ENCODE measurements around the gene ERO1B. TPM values are rescaled to one million over a fixed set of nuclear protein-coding genes. Genes with fewer than 3 reads are reported as not detected.

Gene ERO1B
- polyA plus RNA-seq, 1 experiment, result 0.74 TPM

DNA sequence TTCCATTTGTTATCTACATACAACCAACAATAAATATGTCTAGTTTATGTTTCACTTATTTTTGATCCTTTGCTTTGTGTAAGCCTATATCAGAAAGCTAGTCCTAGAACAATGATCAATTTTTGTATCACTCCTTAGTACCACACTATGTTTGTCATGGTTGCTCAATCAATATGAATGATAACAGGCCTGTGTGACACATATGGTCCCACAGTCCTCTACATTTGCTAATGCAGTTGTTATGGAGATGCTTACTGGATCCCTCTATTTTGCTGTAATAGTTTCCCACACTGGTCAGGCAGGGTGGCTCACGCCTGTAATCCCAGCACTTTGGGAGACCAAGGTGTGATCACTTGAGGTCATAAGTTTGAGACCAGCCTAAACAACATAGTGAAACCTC lies 59.1 kb downstream of the ERO1B start:
- no peaks in the 10 kb centered on the region for H3K36me3 ChIP-seq (ENCODE audit: control insufficient read depth, insufficient read depth, low read length)
- ChIA-PET CTCF (no interaction called here), POLR2A (no interaction called here)
- H3K27me3 ChIP-seq (ENCODE audit: control insufficient read depth, insufficient read depth, low read length), result no peaks in the 10 kb centered on the region
- TF ChIP-seq, protein P1, sequence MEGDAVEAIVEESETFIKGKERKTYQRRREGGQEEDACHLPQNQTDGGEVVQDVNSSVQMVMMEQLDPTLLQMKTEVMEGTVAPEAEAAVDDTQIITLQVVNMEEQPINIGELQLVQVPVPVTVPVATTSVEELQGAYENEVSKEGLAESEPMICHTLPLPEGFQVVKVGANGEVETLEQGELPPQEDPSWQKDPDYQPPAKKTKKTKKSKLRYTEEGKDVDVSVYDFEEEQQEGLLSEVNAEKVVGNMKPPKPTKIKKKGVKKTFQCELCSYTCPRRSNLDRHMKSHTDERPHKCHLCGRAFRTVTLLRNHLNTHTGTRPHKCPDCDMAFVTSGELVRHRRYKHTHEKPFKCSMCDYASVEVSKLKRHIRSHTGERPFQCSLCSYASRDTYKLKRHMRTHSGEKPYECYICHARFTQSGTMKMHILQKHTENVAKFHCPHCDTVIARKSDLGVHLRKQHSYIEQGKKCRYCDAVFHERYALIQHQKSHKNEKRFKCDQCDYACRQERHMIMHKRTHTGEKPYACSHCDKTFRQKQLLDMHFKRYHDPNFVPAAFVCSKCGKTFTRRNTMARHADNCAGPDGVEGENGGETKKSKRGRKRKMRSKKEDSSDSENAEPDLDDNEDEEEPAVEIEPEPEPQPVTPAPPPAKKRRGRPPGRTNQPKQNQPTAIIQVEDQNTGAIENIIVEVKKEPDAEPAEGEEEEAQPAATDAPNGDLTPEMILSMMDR (IDR thresholded peaks at IDR 0.05; ENCODE audit: insufficient read depth, low read depth, low read length), result no peak
- no peak for DNase-seq (ENCODE audit: low read depth)
- no peak overlapping the region for H3K4me3 ChIP-seq (ENCODE audit: low read depth, low read length)

DNA sequence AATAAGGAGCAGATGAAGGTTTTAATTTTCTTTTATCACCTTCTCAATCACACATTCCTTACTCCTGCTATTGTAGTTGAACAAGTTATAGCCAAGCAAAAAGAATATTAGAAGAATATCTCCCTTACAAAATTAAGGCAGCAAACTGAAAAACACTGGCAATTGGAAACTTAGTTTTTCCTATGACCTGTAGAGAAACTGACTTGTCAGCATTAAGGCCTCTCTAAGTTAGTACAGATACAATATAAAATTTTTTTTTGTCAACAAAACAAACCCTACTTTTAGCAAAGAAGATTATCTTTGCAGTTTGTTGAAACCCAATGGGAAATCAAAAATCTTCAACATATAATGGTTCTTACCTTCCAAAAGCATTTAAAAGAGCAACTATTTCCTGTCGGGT lies 61.3 kb downstream of the ERO1B start:
- Histone ChIP-seq H3K36me3 (ENCODE audit: control insufficient read depth, insufficient read depth, low read length) (no peaks in the 10 kb centered on the region), H3K4me3 (ENCODE audit: low read depth, low read length) (no peak overlapping the region), H3K27me3 (ENCODE audit: control insufficient read depth, insufficient read depth, low read length) (no peaks in the 10 kb centered on the region)
- POLR2A ChIA-PET, result no interaction called here
- TF ChIP-seq, protein P1 (IDR thresholded peaks at IDR 0.05; ENCODE audit: insufficient read depth, low read depth, low read length), result no peak
- CTCF ChIA-PET, result no interaction called here
- no peak for DNase-seq (ENCODE audit: low read depth)

DNA sequence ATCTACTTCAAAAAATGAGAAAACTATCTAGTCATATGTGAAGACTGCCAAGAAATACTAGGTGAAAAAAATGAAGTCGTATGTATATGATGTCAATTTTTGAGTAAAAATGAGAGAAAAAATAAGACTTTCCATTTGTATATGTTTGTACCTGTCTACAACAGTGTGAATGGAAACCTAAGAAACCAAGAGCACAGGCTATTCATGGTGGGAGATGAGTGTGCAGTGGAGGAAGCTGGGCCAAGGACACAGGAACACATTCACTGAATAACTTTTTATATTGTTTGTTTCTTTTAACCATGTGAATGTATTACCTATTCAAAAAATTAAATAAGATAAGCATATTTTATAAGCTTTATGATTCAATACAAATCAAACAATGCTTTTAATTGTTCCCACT lies 67.0 kb downstream of the ERO1B start:
- TF ChIP-seq, protein P1 (IDR thresholded peaks at IDR 0.05; ENCODE audit: insufficient read depth, low read depth, low read length), result no peak
- POLR2A ChIA-PET, result no interaction called here
- no peak overlapping the region for H3K4me3 ChIP-seq (ENCODE audit: low read depth, low read length)
- no peaks in the 10 kb centered on the region for H3K27me3 ChIP-seq (ENCODE audit: control insufficient read depth, insufficient read depth, low read length)
- no peaks in the 10 kb centered on the region for H3K36me3 ChIP-seq (ENCODE audit: control insufficient read depth, insufficient read depth, low read length)
- CTCF ChIA-PET, result interaction anchor here (0.9 to 1.2 kb wide), 3 partner anchors 18 to 40 kb away, joined by 3 read pairs; no protein-coding TSS in a partner anchor
- no peak for DNase-seq (ENCODE audit: low read depth)

DNA sequence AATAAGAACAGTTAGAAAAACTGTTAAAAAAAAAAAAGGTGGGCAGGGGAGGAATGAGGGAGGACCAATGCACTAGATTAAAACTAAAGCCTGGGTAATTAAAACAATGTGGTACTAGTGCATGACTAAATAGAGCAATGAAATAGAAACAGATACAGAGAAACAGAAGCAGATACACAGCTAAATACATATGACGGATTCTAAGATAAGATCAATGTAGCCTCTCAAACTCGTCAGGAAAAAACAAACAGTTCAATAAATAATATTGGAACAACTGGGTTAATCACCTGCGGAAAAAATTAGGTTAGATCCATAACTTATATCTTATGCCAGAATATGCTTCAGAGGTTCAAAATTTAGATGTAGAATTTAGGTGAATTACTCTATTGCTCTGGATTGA lies 68.2 kb downstream of the ERO1B start:
- ChIA-PET POLR2A (no interaction called here), CTCF (interaction anchor here (0.6 kb wide), 1 partner anchor 289 kb away, joined by 3 read pairs; no protein-coding TSS in a partner anchor)
- no peaks in the 10 kb centered on the region for H3K27me3 ChIP-seq (ENCODE audit: control insufficient read depth, insufficient read depth, low read length)
- TF ChIP-seq, protein P1 (IDR thresholded peaks at IDR 0.05; ENCODE audit: insufficient read depth, low read depth, low read length), result no peak
- DNase-seq (ENCODE audit: low read depth), result no peak
- H3K36me3 ChIP-seq (ENCODE audit: control insufficient read depth, insufficient read depth, low read length), result no peaks in the 10 kb centered on the region
- no peak overlapping the region for H3K4me3 ChIP-seq (ENCODE audit: low read depth, low read length)

DNA sequence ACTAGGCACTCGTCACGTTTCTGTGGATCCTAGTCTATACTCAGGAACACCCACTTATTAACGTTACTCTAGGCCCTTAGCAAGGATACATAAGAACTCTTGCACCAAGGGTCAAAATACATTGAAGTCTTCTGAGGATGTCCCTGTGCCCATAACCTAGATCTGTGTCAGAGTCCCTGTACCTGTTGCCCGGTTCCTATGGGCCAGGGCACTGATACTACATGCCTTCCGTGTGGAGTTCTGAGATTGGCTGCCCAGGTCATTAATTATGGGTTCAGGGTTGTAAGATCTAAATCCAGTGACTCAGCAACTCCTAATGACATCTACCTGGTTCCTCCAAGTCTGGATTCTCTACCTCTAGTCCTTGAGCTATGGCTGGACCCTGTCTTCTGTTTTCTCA lies 69.9 kb downstream of the ERO1B start:
- POLR2A ChIA-PET, result no interaction called here
- TF ChIP-seq, protein P1 (IDR thresholded peaks at IDR 0.05; ENCODE audit: insufficient read depth, low read depth, low read length), result no peak

More for the DNA sequence above, 69.9 kb downstream of the ERO1B start:
- DNase-seq (ENCODE audit: low read depth), result no peak
- no peaks in the 10 kb centered on the region for H3K36me3 ChIP-seq (ENCODE audit: control insufficient read depth, insufficient read depth, low read length)
- H3K27me3 ChIP-seq (ENCODE audit: control insufficient read depth, insufficient read depth, low read length), result no peaks in the 10 kb centered on the region
- CTCF ChIA-PET, result no interaction called here
- H3K4me3 ChIP-seq (ENCODE audit: low read depth, low read length), result no peak overlapping the region
